CMK (cell line): ENCODE measurements around the gene RSPH1.

Experiments used
- DNase-seq: peaks from one replicate; pipeline ENCODE4 v3.0.0-alpha.2; 2010; ENCODE audit warnings: low read depth

RSPH1 gene

GRCh38 chr21:42445311-42445710, 50.7 kb downstream of the RSPH1 start:
- no peak for DNase-seq

GRCh38 chr21:42444745-42445059, 51.3 kb downstream of the RSPH1 start:
- DNase-seq: no peak

- DNase-seq: no peak
Observed at GRCh38 chr21:42443876-42444744, 51.9 kb downstream of the RSPH1 start.

- DNase-seq: no peak
Observed at GRCh38 chr21:42443181-42443785, 52.7 kb downstream of the RSPH1 start.

GRCh38 chr21:42441963-42442362, 54.1 kb downstream of the RSPH1 start:
- no peak for DNase-seq

GRCh38 chr21:42440187-42440792, 55.7 kb downstream of the RSPH1 start:
- DNase-seq: no peak

- no peak for DNase-seq
Observed at GRCh38 chr21:42439284-42440186, 56.5 kb downstream of the RSPH1 start.

GRCh38 chr21:42438316-42439205, 57.5 kb downstream of the RSPH1 start:
- no peak for DNase-seq

DNA sequence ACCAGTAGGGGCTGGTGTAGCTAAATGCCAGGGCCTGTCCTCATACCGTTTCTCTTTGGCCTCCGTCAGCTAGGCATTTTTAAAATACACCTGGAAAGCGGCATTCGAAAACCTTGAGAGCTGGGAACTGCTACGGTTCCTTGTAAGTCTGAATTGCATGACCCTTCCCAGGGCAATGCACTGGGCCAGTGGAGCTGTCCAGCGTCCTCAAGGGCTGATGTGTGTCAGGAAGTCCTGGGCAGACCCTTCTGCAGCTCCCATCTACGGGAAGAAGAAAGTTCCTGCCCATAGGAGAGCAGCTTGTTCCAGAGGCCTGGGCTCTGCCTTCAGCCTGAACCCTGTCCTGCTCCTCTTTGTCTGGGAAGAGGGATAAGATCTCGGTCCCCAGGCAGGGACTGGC, 58.2 kb downstream of the RSPH1 start:
- DNase-seq: no peak

GRCh38 chr21:42436914-42437313, 59.1 kb downstream of the RSPH1 start:
- DNase-seq: no peak

DNA sequence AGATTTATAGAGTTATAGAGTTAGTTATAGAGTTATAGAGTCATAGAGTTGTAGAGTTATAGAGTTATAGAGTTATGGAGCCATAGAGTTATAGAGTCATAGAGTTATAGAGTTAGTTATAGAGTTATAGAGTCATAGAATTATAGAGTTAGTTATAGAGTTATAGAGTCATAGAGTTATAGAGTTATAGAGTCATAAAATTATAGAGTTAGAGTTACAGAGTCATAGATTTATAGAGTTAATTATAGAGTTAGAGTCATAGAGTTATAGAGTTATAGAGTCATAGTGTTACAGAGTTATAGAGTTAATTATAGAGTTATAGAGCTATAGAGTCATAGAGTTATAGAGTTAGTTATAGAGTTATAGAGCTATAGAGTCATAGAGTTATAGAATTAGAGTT, 60.2 kb downstream of the RSPH1 start:
- DNase-seq: no peak

DNA sequence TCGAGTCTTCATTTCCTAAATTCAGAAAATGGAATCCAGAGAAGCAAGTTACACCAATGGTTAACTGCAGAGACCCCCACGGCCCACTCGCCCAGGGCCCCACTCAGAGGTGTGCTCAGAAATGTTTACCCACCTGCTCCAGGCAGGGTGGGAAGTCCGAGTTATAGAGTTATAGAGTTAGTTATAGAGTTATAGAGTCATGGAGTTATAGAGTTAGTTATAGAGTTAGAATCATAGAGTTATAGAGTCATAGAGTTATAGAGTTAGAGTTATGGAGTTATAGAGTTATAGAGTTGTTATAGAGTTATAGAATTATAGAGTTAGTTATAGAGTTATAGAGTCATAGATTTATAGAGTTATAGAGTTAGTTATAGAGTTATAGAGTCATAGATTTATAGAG, 60.6 kb downstream of the RSPH1 start:
- DNase-seq: no peak

- no peak for DNase-seq
Observed at GRCh38 chr21:42434884-42435283, 61.1 kb downstream of the RSPH1 start.

DNA sequence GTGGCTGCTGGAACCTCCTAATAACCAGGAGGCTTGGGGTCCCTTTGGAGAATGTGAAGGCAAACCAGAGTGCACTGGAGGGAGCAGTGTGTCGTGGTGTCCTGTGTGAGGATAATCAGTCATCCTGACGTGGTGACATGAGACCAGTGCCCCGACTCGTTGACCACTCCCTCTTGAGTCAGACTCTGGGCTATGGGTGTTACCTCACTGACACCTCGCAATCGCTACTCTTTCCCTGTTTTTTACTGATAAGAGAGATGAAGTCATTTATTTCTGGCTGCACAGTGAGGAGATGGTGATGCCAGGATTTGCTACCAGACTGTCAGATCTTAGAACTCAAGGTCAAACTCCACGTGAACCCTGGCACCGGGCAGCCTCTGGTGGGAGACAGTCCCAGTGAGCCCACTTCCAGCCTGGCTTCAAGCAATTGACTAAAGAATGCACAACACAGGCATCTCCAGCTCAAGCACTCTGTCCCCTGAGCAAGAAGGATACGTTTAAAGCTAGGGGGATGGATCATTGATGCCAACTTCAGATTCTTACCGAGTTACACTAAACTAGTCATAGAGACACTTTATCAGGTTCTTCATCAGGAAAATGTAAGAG, 62.0 kb downstream of the RSPH1 start:
- peak; percentile 43 for DNase-seq

DNA sequence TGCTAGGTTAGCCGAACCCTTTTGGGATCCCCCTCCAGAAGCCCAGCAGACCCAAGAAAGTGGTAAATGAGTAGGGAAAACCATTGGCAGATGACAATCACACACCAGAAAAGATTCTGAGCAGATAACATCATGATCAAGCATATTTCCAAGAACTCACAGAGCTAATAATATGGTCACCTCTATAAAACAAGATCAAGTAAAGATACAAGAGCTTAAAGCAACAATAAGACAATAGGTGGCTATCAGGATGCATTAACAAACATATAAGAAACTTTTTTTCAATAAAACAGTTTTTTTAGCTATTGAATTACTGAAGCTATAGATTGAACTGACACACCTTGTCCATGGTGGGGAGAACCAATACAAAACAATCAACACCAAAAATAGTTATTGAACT, 63.3 kb downstream of the RSPH1 start:
- DNase-seq: no peak

GRCh38 chr21:42431196-42431595, 64.8 kb downstream of the RSPH1 start:
- DNase-seq: no peak

- DNase-seq: no peak
Observed at GRCh38 chr21:42430521-42430920, 65.5 kb downstream of the RSPH1 start.

GRCh38 chr21:42429856-42430255, 66.2 kb downstream of the RSPH1 start:
- no peak for DNase-seq

DNA sequence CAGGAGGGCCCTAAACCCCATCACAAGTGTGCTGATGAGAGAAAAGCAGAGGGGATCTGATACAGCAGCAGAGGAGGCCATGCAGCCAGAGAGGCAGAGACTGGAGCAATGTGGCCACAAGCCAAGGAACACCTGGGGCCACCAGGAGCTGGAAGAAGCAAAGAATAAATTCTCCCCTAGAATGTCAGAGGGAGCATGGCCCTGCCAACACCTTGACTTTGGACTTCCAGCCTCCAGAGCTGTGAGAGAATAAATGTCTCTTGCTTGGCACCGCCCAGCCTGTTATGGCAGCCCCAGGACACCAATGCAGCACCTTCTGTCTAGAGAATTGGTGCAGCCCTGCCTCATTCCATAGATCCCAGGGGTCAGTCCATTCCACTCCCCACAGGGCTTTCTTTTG, 67.0 kb downstream of the RSPH1 start:
- no peak for DNase-seq

GRCh38 chr21:42427809-42428419, 68.1 kb downstream of the RSPH1 start:
- DNase-seq: no peak
